Activated CD4-positive, alpha-beta T cell treated with anti-CD3 and anti-CD28 coated beads, Interleukin-10, Interleukin-2, amounts not matched to agents 100 ng/mL and 50 ng/mL, durations not matched to agents 16 hours and 8 hours (primary cell): Measurements from ENCODE around the gene LIN9.
A peak's percentile ranks its signal among the peaks of the same experiment; 100 is the strongest.
"Not testable (repeated sequence)": the region's sequence is repeated elsewhere in the genome, so short reads cannot be mapped to it uniquely, and the experiment has no call there.

Experiments used
- DNase-seq: peaks from one replicate; pipeline ENCODE4 v3.0.0-alpha.2; 2020

LIN9 gene

DNA sequence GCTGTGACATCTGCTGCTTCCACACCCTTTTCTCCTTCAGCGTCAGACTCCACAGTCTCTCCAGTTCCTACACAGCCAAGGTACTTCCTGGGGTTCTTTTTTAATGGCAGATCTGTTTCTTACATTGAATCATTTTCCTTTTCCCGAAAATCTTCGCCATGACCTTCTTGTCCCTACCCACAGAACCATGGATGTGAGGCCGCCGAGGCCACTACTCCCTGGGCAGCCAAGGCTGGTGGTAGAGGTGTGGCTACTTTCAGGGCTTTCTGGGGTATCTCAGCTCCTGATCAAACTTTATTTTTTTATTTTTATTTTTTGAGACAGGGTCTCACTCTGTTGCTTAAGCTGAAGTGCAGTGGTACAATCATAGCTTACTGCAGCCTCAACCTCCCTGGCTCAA lies 9.5 kb upstream of the LIN9 start:
- no peak for DNase-seq

GRCh38 chr1:226314055-226314454 lies 5.1 kb upstream of the LIN9 start:
- DNase-seq = no peak

DNA sequence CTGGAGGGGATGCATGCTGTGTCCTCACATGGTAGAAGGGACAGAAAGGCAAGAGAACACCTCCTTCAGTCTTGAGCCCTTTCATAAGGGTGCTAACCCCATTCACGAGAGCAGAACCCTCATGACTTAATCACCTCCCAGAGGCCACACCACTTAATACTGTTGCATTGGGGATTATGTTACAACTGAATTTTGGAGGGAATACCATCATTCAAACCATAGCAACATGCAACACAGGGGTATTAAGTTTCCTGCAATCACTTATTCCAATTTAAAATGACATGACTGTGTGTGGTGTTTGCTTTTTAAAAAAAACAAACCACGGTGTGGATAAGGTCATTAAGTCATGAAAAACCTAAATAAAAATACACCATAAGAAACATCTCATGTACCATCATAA lies 3.1 kb upstream of the LIN9 start:
- no peak for DNase-seq

DNA sequence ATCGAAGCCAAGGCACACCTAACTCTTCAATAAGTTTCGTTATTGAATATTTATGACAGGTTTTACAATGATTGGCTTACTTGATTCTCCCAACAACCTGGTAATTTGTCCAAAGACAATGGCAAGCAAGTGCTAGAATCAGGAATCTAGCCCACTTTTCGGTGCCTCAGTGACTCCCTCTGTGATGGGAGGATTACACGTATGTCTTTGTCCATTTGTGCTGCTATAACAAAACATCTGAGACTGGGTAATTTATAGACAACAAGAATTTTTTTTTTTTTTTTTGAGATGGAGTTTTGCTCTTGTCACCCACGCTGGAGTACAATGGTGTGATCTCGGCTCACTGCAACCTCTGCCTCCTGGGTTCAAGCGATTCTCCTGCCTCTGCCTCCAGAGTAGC lies 2.4 kb upstream of the LIN9 start:
- no peak for DNase-seq

GRCh38 chr1:226310637-226311195 lies 1.8 kb upstream of the LIN9 start:
- DNase-seq = no peak

DNA sequence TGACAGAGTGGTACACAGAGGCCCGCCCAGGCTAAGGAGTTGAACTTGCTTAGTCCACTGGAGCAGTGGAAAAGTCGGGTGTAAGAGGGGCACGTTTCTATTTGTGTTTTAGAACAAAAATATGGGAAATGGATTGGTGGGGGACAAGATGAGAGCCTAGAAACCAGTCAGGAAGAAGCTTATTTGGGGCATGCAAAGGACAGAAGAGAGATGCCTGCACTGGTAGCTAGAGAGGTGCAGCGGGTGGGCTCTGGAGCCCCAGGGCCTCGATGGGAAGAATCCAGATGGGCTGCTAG lies 1.2 kb upstream of the LIN9 start:
- no peak for DNase-seq

GRCh38 chr1:226309398-226310244 lies 657 bp upstream of the LIN9 start:
- peak; percentile 18 for DNase-seq

DNA sequence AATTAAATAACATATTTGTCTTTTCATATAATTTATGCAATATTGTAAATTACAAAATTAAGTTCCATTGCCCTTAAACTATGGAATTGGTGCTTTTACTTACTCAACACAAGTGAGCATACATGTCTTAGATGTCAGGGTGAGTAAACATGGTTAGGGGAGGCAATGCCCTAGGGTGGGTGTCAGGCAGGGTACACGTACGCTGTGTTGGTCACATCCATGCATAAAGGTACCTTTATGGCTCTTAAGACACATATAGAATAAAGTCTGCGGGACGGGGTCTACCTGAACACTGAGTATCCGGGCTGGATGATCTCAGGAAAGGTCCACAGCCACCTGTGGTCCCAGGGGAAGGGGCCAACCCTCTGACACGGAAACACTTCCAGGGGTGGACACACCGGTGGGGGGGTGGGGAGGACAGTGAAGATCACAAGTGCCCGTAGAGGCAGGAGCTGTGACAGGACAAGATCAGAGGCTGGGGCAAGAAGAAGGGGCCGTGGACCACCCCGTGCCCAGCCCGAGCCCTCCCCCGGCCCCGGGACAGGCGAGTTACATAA lies 720 bp downstream of the LIN9 start:
- peak; percentile 36 for DNase-seq

- DNase-seq = no peak
Observed at GRCh38 chr1:226306425-226306824, 2.5 kb downstream of the LIN9 start.

DNA sequence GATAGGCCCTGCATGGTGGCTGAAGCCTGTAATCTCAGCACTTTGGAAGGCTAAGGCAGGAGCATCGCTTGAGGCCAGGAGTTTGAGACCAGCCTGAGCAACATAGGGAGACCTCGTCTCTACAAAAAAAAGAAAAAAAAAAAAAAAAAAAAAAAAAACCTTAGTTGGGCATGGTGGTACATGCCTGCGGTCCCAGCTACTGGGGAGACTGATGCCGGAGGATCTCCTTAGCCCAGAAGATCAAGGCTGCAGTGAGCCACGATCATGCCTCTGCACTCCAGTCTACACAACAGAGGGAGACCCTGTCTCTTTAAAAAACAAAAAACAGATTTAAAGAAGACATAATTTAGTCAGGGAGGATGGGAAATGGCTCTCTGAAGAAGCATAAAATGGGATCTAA lies 3.8 kb downstream of the LIN9 start:
- DNase-seq = no peak

GRCh38 chr1:226304291-226304955 lies 4.5 kb downstream of the LIN9 start:
- DNase-seq = no peak

GRCh38 chr1:226302731-226303130 lies 6.2 kb downstream of the LIN9 start:
- DNase-seq = no peak

DNA sequence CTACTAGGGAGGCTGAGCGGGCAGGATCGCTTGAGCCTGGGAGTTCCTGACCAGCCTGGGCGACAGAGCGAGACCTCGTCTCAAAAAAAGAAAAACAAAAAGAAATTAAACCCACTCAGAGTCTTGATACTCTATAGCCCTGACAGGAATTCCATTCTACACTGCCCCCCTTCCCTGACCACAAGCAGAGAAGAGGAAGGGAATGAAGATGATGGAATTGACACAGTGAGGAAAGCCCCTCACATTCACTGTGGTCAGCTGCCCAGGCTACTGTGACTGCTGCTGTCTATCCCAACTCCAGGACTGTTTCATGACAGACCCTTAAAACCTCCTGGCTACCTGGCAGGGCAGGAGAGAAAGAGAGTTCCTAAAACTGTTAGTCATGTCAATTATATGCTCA lies 12.1 kb downstream of the LIN9 start:
- no peak for DNase-seq

DNA sequence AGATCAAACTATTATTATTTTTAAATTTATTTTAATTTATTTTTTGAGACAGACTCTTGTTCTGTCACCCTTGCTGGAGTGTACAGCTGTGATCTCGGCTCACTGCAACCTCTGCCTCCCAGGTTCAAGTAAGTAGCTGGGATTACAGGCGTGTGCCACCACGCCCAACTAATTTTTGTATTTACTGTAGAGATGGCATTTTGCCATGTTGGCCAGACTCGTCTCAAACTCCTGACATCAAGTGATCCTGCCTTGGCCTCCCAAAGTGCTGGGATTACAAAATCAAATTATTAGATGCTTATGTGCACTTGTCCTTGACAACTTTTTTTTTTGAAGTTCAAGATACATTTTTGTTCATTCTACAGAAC lies 15.4 kb downstream of the LIN9 start:
- DNase-seq = no peak

GRCh38 chr1:226292874-226293552 lies 16.0 kb downstream of the LIN9 start:
- DNase-seq = no peak

GRCh38 chr1:226287587-226287986 lies 21.4 kb downstream of the LIN9 start:
- DNase-seq = no peak

DNA sequence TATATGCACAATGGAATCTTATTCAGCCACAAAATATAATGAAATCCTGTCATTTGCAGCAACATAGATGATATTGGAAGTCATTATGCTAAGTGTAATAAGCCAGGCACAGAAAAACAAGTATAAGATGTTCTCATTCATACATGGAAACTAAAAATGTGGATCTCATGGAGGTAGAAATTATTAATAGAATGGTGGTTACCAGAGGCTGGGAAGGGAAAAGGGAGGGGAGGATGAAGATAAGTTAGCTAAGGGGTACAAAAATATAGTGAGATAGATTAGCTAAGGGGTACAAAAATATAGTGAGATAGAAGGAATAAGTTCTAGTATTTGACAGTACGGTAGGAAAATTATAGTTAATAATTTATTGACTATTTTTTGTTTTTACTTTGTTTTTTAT lies 27.9 kb downstream of the LIN9 start:
- no peak for DNase-seq

GRCh38 chr1:226279498-226279897 lies 29.5 kb downstream of the LIN9 start:
- no peak for DNase-seq

- no peak for DNase-seq
Observed at GRCh38 chr1:226277897-226278296, 31.1 kb downstream of the LIN9 start.

DNA sequence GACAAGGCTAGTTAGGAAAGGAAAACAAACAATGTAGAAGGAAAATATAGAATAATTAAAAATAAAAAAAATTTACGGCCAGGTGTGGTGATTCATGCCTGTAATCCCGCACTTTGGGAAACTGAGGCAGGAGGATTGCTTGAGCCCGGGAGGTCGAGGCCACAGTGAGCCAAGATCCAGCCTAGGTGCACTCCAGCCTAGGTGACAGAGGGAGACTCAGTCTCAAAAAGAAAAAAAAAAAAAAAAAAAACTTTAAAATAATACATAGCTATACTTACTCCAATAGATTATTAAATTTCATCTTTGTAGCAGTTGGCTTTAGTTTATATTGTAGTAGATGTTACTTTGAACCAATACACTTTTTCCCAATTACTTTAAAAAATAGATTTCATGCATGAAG lies 32.0 kb downstream of the LIN9 start:
- DNase-seq = no peak

DNA sequence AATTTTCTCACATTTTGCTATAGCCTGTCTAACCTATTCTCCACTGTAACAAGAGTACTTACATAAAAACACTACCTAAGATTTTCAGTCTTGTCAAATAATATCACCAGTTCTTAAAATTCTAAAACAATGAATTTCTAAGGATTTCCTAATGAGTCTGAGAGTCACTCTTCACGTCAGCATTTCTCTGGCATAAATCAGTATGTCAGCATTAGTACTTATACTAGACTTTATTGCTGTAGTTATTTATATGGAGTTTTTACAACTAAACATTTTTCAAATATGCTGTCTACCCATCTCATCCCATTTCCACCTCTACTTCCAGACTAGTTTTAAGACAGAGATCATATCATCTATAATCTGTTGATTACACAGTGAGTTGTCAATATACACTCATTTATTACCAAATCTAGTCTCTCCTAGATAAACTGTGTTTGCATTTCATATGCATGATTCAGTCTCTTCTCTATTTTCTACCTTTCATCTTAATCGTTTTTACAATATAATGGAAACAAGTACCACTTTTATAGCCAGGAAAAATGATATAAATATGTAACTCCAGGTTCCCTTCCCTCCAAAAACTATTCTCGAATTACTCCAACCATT lies 32.8 kb downstream of the LIN9 start:
- DNase-seq = no peak

GRCh38 chr1:226274138-226274537 lies 34.8 kb downstream of the LIN9 start:
- no peak for DNase-seq

DNA sequence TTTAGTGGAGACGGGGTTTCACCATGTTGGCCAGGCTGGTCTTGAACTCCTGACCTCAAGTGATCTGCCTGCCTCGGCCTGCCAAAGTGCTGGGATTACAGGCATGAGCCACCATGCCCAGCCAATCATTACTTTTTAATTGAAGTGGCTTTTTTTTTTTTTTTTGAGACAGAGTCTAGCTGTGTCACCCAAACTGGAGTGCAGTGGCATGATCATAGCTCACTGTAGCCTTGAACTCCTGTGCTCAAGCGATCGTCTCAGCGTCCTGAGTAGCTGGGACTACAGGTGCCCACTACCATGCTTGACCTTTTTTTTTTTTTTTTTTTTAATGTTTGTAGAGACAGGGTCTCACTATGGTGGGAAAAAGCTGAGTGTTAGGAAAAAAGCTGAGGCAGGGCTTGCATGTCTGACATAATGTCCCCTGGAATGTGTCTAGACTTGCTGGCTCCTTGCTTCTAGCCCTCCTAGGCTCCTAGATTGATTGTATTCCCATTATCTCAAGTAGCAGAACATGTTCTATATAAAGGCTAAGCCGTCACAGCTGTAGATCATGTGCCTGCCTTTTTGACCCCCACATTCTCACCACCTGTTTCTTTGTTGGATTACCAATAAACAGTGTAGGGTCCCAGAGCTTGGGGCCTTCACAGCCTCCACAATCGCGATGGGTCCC lies 36.6 kb downstream of the LIN9 start:
- not testable (repeated sequence) for DNase-seq
